HepG2 (cell line): ENCODE data around the gene NEURL1B. TPM values are rescaled to one million over a fixed set of nuclear protein-coding genes. Genes with fewer than 3 reads are reported as not detected.

Source experiments
- ATAC-seq: fragments of 200-7000 bp; cut with Tn5 transposase; 3 replicates; pipeline ENCODE4 v1.9.1; 2020; ENCODE audit warnings: mild to moderate bottlenecking, moderate library complexity
- BruUV-seq: library from RNA; stranded (reverse); fragments of 400-500 nt; replicated peaks from 2 replicates; lab custom pipeline; 2021; lab: Mats Ljungman, UMichigan
- CTCF ChIA-PET: fragments of 300-600 bp; formaldehyde crosslinking; extraction: SDS; loops from one replicate; lab custom pipeline; 2021; ENCODE audit warnings: low total read pairs, inconsistent platforms, low intra/inter-chr PET ratio; lab: Yijun Ruan, JAX
- POLR2A ChIA-PET: fragments of 350-600 bp; sonication (Branson Sonifier 250); formaldehyde crosslinking; loops from one replicate; lab custom pipeline; 2020; ENCODE audit warnings: antibody characterized with exemption, inconsistent platforms; lab: Yijun Ruan, JAX
- DNase-seq: peaks from one replicate; pipeline ENCODE4 v3.0.0-alpha.2; 2015; ENCODE audit warnings: low spot score
- FAIRE-seq: peaks from 3 replicates; lab custom pipeline; 2011; peaks lifted over from hg19 to GRCh38; lab: Jason Lieb, UNC
- H2AFZ ChIP-seq: one replicate; pipeline ENCODE4 v1.6.1; 2011; ENCODE audit warnings: low read length, inconsistent platforms
- H3K27ac ChIP-seq: fragments of 300-600 bp; 3 replicates; pipeline ENCODE4 v1.8.0; 2011; ENCODE audit warnings: mixed run types, mild to moderate bottlenecking, mixed read lengths, low read length, inconsistent platforms; ENCODE audit not compliant: insufficient read depth; ENCODE audit errors: extremely low read length
- H3K27me3 ChIP-seq, 2 experiments: fragments of 200-600 bp in 1 of 2; 2 replicates in 1 of 2; 3 replicates in 1 of 2; pipeline versions ENCODE4 v1.6.0 to v1.8.0; 2011; ENCODE audit warnings: low read length in 2 of 2, mild to moderate bottlenecking in 2 of 2, moderate library complexity in 2 of 2, inconsistent platforms in 1 of 2; ENCODE audit not compliant: insufficient read depth in 2 of 2, control insufficient read depth in 1 of 2
- H3K36me3 ChIP-seq, 2 experiments: fragments of 200-600 bp in 1 of 2; replicated peaks in 1 of 2; 2 replicates in 1 of 2; 3 replicates in 1 of 2; pipeline versions ENCODE4 v1.5.1 to v1.8.0; 2011; ENCODE audit warnings: low read length in 2 of 2, inconsistent platforms in 1 of 2; ENCODE audit not compliant: insufficient read depth in 2 of 2, control insufficient read depth in 1 of 2
- H3K4me1 ChIP-seq: 2 replicates; pipeline ENCODE4 v1.5.1; 2012; ENCODE audit warnings: low read length, inconsistent platforms; ENCODE audit not compliant: insufficient read depth
- H3K4me2 ChIP-seq: 2 replicates; pipeline ENCODE4 v1.6.0; 2011; ENCODE audit warnings: low read depth, low read length, inconsistent platforms
- H3K4me3 ChIP-seq, 3 experiments: fragments of 200-600 bp in 1 of 3; sonication (generic), shearing (Covaris generic) in 1 of 3; replicated peaks in 1 of 3; 2 replicates each; pipeline ENCODE4 v1.5.1; 2011 to 2016; ENCODE audit warnings: low read length in 3 of 3, inconsistent platforms in 2 of 3, low read depth in 2 of 3, mild to moderate bottlenecking in 2 of 3, control low read depth in 1 of 3, mixed read lengths in 1 of 3; ENCODE audit not compliant: insufficient read depth in 1 of 3
- H3K79me2 ChIP-seq: one replicate; pipeline ENCODE4 v1.6.1; 2011; ENCODE audit warnings: low read length, inconsistent platforms; ENCODE audit not compliant: insufficient read depth
- H3K9ac ChIP-seq: 2 replicates; pipeline ENCODE4 v1.6.0; 2011; ENCODE audit warnings: mild to moderate bottlenecking, low read depth, low read length, inconsistent platforms; ENCODE audit not compliant: insufficient read depth
- H3K9me3 ChIP-seq: 2 replicates; pipeline ENCODE4 v1.5.1; 2012; ENCODE audit warnings: mild to moderate bottlenecking, low read length
- H4K20me1 ChIP-seq: 2 replicates; pipeline ENCODE4 v1.6.0; 2011; ENCODE audit warnings: inconsistent platforms, mild to moderate bottlenecking, low read length, moderate library complexity; ENCODE audit not compliant: insufficient read depth
- KLF15 ChIP-seq: sonication (generic); formaldehyde crosslinking; IDR thresholded peaks from 2 replicates; pipeline ENCODE4 v1.8.1; 2023; ENCODE audit warnings: borderline replicate concordance, mild to moderate bottlenecking, inconsistent platforms, missing genetic modification reagents, mixed read lengths
- NAIF1 ChIP-seq: sonication (generic); formaldehyde crosslinking; IDR thresholded peaks from 2 replicates; pipeline ENCODE4 v1.5.0; 2020; ENCODE audit warnings: mild to moderate bottlenecking, missing genetic modification reagents, borderline replicate concordance
- PRDM10 ChIP-seq: sonication (generic); formaldehyde crosslinking; IDR thresholded peaks from 2 replicates; pipeline ENCODE4 v1.4.0; 2020; ENCODE audit warnings: low read depth, missing genetic modification reagents
- PRPF4 ChIP-seq: fragments of 200-400 bp; formaldehyde crosslinking; IDR thresholded peaks from 2 replicates; pipeline ENCODE4 v1.6.1; 2016; ENCODE audit warnings: low read length, low read depth; ENCODE audit not compliant: poor library complexity, severe bottlenecking
- SMAD9 ChIP-seq: sonication (generic); formaldehyde crosslinking; IDR thresholded peaks from 2 replicates; pipeline ENCODE4 v1.5.1; 2020; ENCODE audit warnings: mild to moderate bottlenecking, missing genetic modification reagents
- ZNF326 ChIP-seq: sonication (generic); formaldehyde crosslinking; IDR thresholded peaks from 2 replicates; pipeline ENCODE4 v1.4.0; 2020; ENCODE audit warnings: missing genetic modification reagents, borderline replicate concordance
- ZNF816 ChIP-seq: sonication (generic); formaldehyde crosslinking; IDR thresholded peaks from 2 replicates; pipeline ENCODE4 v1.8.0; 2022; ENCODE audit warnings: missing genetic modification reagents, mild to moderate bottlenecking, borderline replicate concordance
- ZSCAN20 ChIP-seq: sonication (generic); formaldehyde crosslinking; IDR thresholded peaks from 2 replicates; pipeline ENCODE4 v1.4.0; 2020; ENCODE audit warnings: missing genetic modification reagents, mild to moderate bottlenecking, borderline replicate concordance
- WGBS: methylation state at CpG from one replicate; pipeline ENCODE4 v1.1.6; 2017; ENCODE audit warnings: low lambda C conversion rate; 5-methylcytosine and 5-hydroxymethylcytosine counted together
- in situ Hi-C: cut with HindIII; loops from 2 replicates; pipeline ENCODE4 v1.10.0; 2017; ENCODE audit warnings: low pct_unique_long_range_greater_than_20kb; ENCODE audit not compliant: extremely low pct_ligation_motif_present
- intact Hi-C: fragments of 100-400 bp; cut with micrococcal nuclease; formaldehyde crosslinking; loops from one replicate; pipeline ENCODE4 v1.10.0; 2022; ENCODE audit not compliant: unreplicated experiment
- polyA plus RNA-seq, 8 experiments: library from polyadenylated mRNA; depleted of rRNA in 3 of 8; stranded (reverse) in 7 of 8; unstranded in 1 of 8; fragments of >200 nt; fragmentation: Illumina TruSeq in 4 of 8; extraction: Trizol in 4 of 8; gene quantifications; 2 replicates each; pipeline versions ENCODE4 v1.2.1 to v1.2.3, GENCODE V29; 2011 to 2016; ENCODE audit warnings: low read depth in 4 of 8, missing spikeins in 1 of 8, mixed read lengths in 1 of 8; ENCODE audit not compliant: insufficient read depth in 1 of 8
- total RNA-seq, 5 experiments: library from RNA; depleted of rRNA; stranded (reverse); fragments of >200 nt; fragmentation: Illumina TruSeq; extraction: Trizol; gene quantifications; 2 replicates each; pipeline ENCODE4 v1.2.3, GENCODE V29; 2016; ENCODE audit warnings: low read depth in 1 of 5

Gene NEURL1B
- total and polyA plus RNA-seq, 2 of the 13 experiments (the other 11 are each of a cell fraction or from before 2014, with no cell fraction given), result 0.09 to 0.13 TPM

- TF ChIP-seq ZSCAN20 (CRISPR knock-in tag), result no peak
- TF ChIP-seq SMAD9 (CRISPR knock-in tag), result no peak
- no peak for TF ChIP-seq KLF15 (CRISPR knock-in tag)
- no peak for TF ChIP-seq ZNF816 (CRISPR knock-in tag)
- TF ChIP-seq NAIF1, result no peak
- no peak for TF ChIP-seq PRPF4
- Histone ChIP-seq H3K27ac (no peak overlapping the region), H3K9ac (no peak overlapping the region), H3K9me3 (no peaks in the 10 kb centered on the region), H4K20me1 (no peaks in the 10 kb centered on the region), H3K27me3 (peaks cover 0 to 51% of the 10 kb centered on the region in 2 experiments; a peak in 4 of 5 replicates), H3K79me2 (no peaks in the 10 kb centered on the region), H2AFZ (no peak overlapping the region), H3K4me2 (no peak overlapping the region), H3K4me3 (no peak overlapping the region), H3K4me1 (peaks cover 22% of the 10 kb centered on the region), H3K36me3 (no peaks in the 10 kb centered on the region)
- BruUV-seq, result no TSS peak
- no peak for DNase-seq
- ChIA-PET POLR2A (no interaction called here), CTCF (interaction anchor here (7.2 kb wide), 1 partner anchor 215 kb away, joined by 170 read pairs; no protein-coding TSS in a partner anchor)
- 66% methylated on average over 8 of the region's 8 CpGs for WGBS
- in situ Hi-C loops (no loop called here), intact Hi-C loops (loop anchor here (10.0 kb wide), 1 partner anchor 50 kb away; the partner anchor contains the start of gene NEURL1B)
- no peak for FAIRE-seq
- ATAC-seq, result no peak
Measured at GRCh38 chr5:172694541-172694940, 53.5 kb downstream of the NEURL1B start.

- ATAC-seq (no peak), FAIRE-seq (no peak), DNase-seq (no peak)
- Histone ChIP-seq H3K36me3 (no peaks in the 10 kb centered on the region), H3K9me3 (no peaks in the 10 kb centered on the region), H3K79me2 (no peaks in the 10 kb centered on the region), H4K20me1 (no peaks in the 10 kb centered on the region), H3K27me3 (peaks cover 0 to 53% of the 10 kb centered on the region in 2 experiments; a peak in 3 of 5 replicates), H3K4me1 (peaks cover 15% of the 10 kb centered on the region), H2AFZ (no peak overlapping the region), H3K4me3 (no peak overlapping the region), H3K27ac (no peak overlapping the region), H3K9ac (no peak overlapping the region), H3K4me2 (no peak overlapping the region)
- CTCF ChIA-PET, result interaction anchor here (7.2 kb wide), 1 partner anchor 216 kb away, joined by 170 read pairs; no protein-coding TSS in a partner anchor
- BruUV-seq, result no TSS peak
- in situ Hi-C loops, result loop anchor here (5.0 kb wide), 1 partner anchor 218 kb away; no protein-coding TSS in a partner anchor
- intact Hi-C loops, result loop anchor here (2.0 to 10.0 kb wide), 2 partner anchors 35 to 51 kb away; partner anchors contain the start of gene NEURL1B
- POLR2A ChIA-PET, result interaction anchor here (0.8 kb wide), 1 partner anchor 36 kb away, joined by 3 read pairs; no protein-coding TSS in a partner anchor
- WGBS, result 18% methylated on average over 9 of the region's 14 CpGs
- TF ChIP-seq ZNF326 (no peak), PRDM10 (CRISPR knock-in tag) (0 out of 2 replicates have a peak, but pooled peaks have one; percentile 51)
Measured at GRCh38 chr5:172695232-172696054, 54.4 kb downstream of the NEURL1B start.
